Cardiac septum (tissue), 1 donor: Measurements from ENCODE around the gene FAM90A1. TPM values are rescaled to one million over a fixed set of nuclear protein-coding genes. Genes with fewer than 3 reads are reported as not detected.
"Not testable (repeated sequence)": the region's sequence is repeated elsewhere in the genome, so short reads cannot be mapped to it uniquely, and the experiment has no call there.

Experiments used
- DNase-seq: peaks from one replicate; pipeline ENCODE4 v3.0.0-alpha.2; 2020; ENCODE audit warnings: low spot score
- intact Hi-C: fragments of 100-400 bp; cut with DNase I; formaldehyde crosslinking; loops from one replicate; pipeline ENCODE4 v1.14.0; 2022
- long read RNA-seq: library from polyadenylated mRNA; unstranded; transcript quantifications from one replicate; pipeline ENCODE4 v2.0.0, GENCODE V29; 2021
- total RNA-seq: library from RNA; stranded (reverse); fragmentation: NEBNext Ultra II Directional; extraction: Animal tissue kit (Norgen Biotek cat#: 25700); gene quantifications from one replicate; pipeline ENCODE4 v1.2.1, GENCODE V29; 2021
- donor health status: DM: no; HTN: no; CAD: no.

Gene FAM90A1
- total RNA-seq, result not detected
- long read RNA-seq, partial matches to known transcripts, result 0 of 1 reads
- long read RNA-seq, other reads (novel, unspliced or antisense), result 1 of 1 reads

- DNase-seq, intact Hi-C loops: not testable (repeated sequence)
Measured at GRCh38 chr12:8226992-8227731, at the start of gene FAM90A1. Gene FAM90A1, minus strand, starts transcription at chr12:8227618. Its CDS starts 2,786 bp downstream, at chr12:8224832.

GRCh38 chr12:8276397-8276796 is 49.0 kb upstream of the FAM90A1 start:
- intact Hi-C loops, DNase-seq: not testable (repeated sequence)

GRCh38 chr12:8266706-8267105 is 39.3 kb upstream of the FAM90A1 start:
- DNase-seq, intact Hi-C loops: not testable (repeated sequence)

GRCh38 chr12:8264236-8264635 is 36.8 kb upstream of the FAM90A1 start:
- intact Hi-C loops, DNase-seq: not testable (repeated sequence)

GRCh38 chr12:8261111-8261554 is 33.7 kb upstream of the FAM90A1 start:
- DNase-seq, intact Hi-C loops: not testable (repeated sequence)

- intact Hi-C loops, DNase-seq: not testable (repeated sequence)
Measured at GRCh38 chr12:8256356-8256755, 28.9 kb upstream of the FAM90A1 start.

- intact Hi-C loops, DNase-seq: not testable (repeated sequence)
Measured at GRCh38 chr12:8254705-8255104, 27.3 kb upstream of the FAM90A1 start.

- not testable (repeated sequence) for DNase-seq
Measured at GRCh38 chr12:8252056-8252818, 24.8 kb upstream of the FAM90A1 start.

GRCh38 chr12:8251616-8252015 is 24.2 kb upstream of the FAM90A1 start:
- intact Hi-C loops, DNase-seq: not testable (repeated sequence)

More at GRCh38 chr12:8252056-8252818, 24.8 kb upstream of the FAM90A1 start:
- intact Hi-C loops, result not testable (repeated sequence)

- DNase-seq, result not testable (repeated sequence)
Measured at GRCh38 chr12:8246941-8247535, 19.6 kb upstream of the FAM90A1 start.

GRCh38 chr12:8243682-8244161 is 16.3 kb upstream of the FAM90A1 start:
- DNase-seq, result peak; percentile 80
- intact Hi-C loops, result not testable (repeated sequence)

More at GRCh38 chr12:8246941-8247535, 19.6 kb upstream of the FAM90A1 start:
- intact Hi-C loops, result not testable (repeated sequence)

GRCh38 chr12:8242880-8243681 is 15.7 kb upstream of the FAM90A1 start:
- DNase-seq, result peak; percentile 100
- intact Hi-C loops, result not testable (repeated sequence)

- DNase-seq, intact Hi-C loops: not testable (repeated sequence)
Measured at GRCh38 chr12:8242622-8242879, 15.1 kb upstream of the FAM90A1 start.

GRCh38 chr12:8241917-8242621 is 14.7 kb upstream of the FAM90A1 start:
- DNase-seq, intact Hi-C loops: not testable (repeated sequence)

- DNase-seq, intact Hi-C loops: not testable (repeated sequence)
Measured at GRCh38 chr12:8240340-8241114, 13.1 kb upstream of the FAM90A1 start.

- not testable (repeated sequence) for DNase-seq
- intact Hi-C loops, result loop anchor here (10.0 kb wide), 1 partner anchor 132 kb away; no protein-coding TSS in a partner anchor
Measured at GRCh38 chr12:8237031-8237430, 9.6 kb upstream of the FAM90A1 start.

GRCh38 chr12:8235316-8236157 is 8.1 kb upstream of the FAM90A1 start:
- not testable (repeated sequence) for DNase-seq

More at GRCh38 chr12:8235316-8236157, 8.1 kb upstream of the FAM90A1 start:
- intact Hi-C loops, result loop anchor here (10.0 kb wide), 1 partner anchor 131 kb away; no protein-coding TSS in a partner anchor
